Measurements from ENCODE around the gene NUP58.

NUP58 gene, protein sequence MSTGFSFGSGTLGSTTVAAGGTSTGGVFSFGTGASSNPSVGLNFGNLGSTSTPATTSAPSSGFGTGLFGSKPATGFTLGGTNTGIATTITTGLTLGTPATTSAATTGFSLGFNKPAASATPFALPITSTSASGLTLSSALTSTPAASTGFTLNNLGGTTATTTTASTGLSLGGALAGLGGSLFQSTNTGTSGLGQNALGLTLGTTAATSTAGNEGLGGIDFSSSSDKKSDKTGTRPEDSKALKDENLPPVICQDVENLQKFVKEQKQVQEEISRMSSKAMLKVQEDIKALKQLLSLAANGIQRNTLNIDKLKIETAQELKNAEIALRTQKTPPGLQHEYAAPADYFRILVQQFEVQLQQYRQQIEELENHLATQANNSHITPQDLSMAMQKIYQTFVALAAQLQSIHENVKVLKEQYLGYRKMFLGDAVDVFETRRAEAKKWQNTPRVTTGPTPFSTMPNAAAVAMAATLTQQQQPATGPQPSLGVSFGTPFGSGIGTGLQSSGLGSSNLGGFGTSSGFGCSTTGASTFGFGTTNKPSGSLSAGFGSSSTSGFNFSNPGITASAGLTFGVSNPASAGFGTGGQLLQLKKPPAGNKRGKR

DNA sequence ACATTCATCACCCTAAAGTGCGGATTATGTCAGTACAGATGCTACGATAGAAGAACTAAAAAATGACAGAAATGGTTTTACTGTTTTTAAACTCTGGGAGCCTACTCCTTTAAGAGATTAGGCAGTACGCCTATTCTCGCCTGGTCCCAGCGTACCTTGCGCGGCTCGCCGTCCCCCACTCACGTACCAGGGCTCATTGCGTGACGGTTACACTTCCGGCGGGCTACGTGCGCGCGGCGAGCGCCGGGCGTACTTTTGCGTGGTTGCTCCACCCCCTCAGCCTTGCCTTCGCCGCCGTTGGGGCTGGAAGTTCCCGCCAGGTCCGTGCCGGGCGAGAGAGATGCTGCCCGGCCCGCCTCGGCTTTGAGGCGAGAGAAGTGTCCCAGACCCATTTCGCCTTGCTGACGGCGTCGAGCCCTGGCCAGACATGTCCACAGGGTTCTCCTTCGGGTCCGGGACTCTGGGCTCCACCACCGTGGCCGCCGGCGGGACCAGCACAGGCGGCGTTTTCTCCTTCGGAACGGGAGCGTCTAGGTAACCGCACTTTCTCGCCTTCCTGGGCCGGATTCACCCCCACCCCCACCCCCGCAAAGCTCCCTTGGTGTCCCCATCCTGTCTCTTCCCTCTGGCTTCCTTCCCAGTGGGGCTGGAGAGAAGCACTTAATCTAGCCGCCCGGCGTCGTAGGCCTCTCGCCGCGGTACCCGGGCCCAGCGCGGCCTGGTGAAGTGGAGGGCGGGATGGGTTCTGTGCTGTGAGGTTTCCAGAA is at the start of gene NUP58:
NUP58 (plus strand) TSS at position 279 of the 767 bp plus-strand sequence; CDS start at position 428, 149 bp downstream.
- peak; percentile 95 for DNase-seq

DNA sequence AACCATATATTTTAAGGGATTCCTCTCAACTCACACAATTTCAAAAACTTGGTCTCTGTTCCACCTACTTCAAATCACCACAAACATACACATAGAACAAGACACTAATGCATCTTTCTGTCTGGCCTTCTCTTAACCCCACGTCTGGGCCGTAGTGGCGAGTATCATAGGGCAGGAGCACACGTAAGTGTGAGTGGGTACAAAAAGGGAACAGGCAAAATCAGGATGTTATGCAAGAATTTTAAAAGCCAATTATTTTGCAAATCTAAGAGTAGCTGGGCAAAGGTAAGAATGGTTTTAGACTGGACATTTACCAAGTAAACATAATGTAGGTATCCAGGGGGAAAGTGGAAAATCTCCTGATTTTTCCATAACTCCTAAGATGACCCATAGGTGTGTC is 49.2 kb upstream of the NUP58 start:
- no peak for DNase-seq

DNA sequence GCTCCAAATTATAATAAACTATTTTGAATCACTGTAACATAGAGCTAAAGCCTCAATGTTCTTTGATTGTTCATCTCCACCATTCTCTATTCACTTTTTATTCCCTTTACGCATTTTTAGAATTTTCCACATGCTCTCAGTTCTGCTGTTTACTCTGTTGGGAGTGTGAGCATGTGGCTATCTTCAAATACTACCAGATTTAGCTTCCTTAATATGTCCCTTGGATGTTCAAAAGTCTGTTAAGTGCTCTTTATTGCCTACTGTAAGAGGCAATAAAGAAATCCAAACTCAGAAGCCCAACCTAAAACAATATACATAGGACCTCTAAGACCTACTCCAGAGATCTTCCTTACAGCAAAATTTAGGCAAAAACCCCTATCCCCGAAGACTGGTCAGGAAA is 48.7 kb upstream of the NUP58 start:
- DNase-seq = no peak

DNA sequence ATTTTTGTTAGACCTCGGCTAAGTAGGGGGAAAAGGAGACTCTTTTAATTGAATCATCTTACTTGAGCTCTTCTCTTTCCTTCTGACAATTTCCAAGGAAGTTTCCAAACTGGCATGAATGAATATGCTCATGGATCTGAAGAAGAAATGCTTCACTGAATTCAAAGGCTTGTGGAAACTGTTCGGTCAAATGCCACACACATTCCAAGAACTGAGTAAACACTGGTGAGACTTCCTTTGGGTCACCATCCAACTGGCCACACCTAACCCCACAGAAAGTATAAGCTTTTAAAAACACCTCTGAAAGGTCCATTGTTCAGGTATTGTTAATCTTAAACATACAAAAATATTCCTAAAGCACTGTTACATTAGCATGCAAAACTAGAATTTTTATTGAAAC is 47.7 kb upstream of the NUP58 start:
- DNase-seq = no peak

DNA sequence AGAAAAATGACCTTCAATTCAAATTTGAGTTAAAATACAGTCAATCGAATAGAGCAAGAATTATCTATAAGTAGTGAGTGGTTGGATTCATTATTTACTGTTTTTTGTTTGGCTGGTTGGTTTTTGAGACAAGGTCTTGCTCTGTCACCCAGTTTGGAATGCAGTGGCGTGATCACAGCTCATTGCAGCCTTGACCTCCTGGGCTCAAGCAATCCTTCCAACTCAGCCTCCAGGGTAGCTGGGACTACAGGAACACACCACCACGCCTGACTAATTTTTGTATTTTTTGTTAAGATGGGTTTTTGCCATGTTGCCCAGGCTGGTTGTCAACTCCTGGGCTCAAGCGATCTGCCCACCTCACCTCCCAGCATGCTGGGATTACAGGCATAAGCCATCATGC is 39.2 kb upstream of the NUP58 start:
- DNase-seq = no peak

DNA sequence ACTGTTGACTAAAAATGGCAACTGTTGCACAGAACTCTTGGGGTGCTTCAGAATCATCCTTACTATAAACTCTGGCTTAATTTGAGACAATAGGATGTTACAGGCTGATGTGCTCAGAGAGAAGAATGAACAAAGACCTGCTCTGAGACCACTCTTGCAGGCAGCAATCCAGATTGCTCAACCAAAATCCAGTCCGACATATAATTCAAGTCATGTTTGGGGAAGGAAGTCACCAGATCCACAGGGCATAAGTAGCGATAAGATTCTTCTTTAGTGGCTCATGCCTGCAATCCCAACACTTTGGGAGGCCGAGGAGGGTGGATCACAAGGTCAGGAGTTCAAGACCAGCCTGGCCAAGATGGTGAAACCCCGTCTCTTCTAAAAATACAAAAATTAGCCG is 34.7 kb upstream of the NUP58 start:
- no peak for DNase-seq

DNA sequence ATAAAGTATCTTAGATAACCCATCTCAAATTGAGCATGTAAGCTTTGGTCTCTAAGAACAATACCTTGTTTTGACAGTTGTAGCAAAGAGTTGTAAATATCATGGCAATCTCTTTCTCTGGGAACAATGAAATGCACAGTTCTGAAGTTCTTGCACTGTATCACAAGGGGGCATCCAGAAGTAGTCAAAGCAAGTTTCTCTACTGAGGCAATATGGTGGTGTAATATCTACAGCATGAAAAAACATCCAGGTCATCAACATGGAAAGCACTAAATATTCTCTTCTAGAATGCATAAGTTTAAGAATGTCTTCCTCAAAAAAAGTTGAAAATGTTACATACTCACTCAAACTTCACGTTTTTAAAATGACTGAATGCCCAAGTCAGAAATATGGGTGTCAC is 33.7 kb upstream of the NUP58 start:
- peak; percentile 17 for DNase-seq

DNA sequence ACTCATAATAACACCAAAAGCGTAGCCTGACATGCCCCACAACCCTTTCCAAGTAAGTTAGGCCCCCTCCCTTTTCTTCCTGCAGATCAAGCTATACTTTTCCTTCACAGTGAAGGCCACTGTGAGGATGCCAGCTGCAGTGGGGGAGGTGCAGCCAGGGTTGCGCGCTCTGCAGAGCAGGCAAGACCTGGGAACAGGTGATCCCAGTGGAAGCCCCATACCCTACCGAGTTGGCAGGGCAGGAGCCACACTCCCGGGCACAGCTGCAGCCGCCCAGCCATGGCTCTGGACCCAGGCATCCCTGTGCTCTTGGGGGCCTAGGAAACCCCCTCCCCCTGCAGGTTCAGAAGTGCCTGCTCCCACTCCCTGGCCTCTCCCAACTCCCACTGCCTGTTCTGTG is 32.9 kb upstream of the NUP58 start:
- DNase-seq = no peak

DNA sequence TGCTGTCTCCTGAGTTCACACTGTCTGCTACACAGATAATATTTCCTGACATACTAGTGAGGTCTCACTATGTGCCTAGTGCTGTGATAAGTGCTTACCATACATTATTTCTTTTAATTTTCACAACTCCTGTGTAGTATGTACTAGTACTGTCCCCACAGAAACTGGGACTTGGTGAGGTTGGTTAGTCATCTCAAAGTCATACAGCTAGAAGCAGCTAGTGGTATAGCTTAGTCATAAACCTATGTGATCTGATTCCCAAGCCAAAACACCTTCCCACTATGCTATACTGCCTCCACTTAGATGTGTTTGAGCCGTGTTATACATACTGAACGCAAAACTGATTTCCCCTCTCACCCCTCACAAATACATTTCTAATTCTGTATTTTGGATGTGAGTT is 24.7 kb upstream of the NUP58 start:
- peak; percentile 20 for DNase-seq

DNA sequence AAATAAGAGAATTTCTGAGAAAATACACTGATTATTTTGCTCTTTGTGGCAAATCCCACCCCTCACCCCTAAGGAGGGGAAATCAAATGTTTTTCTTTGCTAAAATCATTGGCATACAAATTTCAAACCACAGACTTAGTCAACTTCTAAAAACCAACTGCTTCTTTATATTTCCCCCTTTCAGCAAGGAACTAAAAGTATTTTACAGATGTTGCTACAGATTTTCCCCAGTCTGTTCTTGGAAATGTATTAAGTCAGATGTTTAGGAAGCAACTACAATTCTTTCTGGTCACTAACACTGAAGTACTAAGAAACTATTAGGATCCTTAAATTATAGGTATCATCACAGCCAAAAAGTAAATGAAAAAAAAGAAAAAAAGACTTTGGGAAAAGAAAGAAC is 21.0 kb upstream of the NUP58 start:
- no peak for DNase-seq

DNA sequence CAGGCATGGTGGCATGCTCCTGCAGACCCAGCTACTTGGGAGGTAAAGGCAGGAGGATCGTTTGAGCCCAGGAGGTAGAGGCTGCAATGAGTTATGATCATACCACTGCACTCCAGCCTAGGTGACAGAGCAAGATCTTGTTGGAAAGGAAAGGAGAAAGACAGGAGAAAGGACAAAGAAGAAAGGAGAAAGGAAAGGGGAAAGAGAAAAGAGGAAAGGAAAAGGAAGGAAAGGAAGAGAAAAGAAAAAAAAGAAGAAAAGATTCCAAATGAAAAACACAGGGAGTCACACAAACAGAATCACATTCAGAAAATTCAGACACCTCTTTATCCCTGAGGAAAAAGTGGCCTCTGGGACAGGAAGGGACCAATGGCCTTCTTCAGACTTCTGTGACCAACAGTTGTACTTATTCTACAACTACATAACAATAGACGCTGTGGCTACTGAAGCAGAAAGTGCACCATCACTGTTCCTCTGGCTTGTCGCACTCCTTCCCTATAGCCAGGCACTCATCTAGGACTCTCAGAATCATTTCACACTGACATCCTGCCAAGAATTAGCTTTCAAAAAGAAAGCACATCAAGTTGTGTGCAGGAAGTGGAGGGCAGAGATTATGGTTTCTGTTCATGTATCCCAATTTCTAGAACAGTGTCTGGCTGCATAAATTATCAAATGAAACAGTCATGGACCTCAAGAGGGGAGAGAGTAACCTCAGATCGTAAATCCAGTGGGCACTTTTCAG is 20.1 kb upstream of the NUP58 start:
- no peak for DNase-seq

DNA sequence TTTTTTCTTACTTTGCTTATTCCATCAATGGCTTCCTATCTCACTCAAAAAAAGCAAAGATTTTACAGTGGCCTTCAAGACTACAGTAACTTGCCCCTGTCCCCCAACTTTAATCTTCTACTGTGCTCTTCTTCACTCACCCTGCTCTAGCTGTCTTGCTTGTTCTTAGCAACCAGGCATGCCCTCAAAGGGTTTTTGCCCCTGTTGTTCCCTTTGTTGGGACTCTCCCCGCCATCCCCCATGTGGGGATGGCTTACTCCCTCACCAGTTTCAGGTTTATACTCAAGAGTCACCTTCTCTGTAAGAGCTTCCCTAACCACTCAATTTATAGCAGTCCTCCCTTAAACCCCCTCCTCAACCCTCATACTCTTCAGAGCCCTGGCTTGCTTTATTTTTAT is 19.5 kb upstream of the NUP58 start:
- DNase-seq = no peak

DNA sequence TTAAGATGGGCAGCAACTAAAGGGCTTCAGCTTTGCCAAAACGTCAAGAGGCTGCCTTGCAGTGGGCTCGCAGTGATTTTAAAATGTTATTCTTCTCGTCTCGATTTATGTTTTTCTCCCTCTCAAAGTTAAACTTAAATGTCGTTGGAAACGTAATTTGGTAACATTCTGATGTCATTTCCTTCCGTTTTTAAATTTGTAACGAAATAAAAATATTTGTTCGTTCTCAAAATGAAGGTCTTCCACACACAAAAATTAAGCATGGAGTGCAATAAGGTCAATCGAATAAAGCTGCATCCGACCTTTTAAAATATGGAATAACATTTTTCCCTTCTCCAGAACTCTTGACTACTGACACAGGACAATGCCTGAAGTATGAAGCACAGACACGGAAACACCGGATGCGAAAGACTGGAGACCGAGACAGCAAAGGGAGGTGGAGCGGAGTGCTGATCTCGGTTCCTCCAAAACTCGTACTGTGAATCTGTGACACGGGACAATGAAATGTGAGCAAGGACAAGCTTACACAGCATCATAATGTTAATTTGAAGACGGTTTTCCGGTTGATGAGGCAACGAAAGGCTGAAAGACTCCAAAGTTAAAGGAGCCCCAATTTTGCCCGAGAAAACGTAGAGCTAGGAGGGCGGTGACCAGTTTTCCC is 15.0 kb upstream of the NUP58 start:
- DNase-seq = peak; percentile 32

DNA sequence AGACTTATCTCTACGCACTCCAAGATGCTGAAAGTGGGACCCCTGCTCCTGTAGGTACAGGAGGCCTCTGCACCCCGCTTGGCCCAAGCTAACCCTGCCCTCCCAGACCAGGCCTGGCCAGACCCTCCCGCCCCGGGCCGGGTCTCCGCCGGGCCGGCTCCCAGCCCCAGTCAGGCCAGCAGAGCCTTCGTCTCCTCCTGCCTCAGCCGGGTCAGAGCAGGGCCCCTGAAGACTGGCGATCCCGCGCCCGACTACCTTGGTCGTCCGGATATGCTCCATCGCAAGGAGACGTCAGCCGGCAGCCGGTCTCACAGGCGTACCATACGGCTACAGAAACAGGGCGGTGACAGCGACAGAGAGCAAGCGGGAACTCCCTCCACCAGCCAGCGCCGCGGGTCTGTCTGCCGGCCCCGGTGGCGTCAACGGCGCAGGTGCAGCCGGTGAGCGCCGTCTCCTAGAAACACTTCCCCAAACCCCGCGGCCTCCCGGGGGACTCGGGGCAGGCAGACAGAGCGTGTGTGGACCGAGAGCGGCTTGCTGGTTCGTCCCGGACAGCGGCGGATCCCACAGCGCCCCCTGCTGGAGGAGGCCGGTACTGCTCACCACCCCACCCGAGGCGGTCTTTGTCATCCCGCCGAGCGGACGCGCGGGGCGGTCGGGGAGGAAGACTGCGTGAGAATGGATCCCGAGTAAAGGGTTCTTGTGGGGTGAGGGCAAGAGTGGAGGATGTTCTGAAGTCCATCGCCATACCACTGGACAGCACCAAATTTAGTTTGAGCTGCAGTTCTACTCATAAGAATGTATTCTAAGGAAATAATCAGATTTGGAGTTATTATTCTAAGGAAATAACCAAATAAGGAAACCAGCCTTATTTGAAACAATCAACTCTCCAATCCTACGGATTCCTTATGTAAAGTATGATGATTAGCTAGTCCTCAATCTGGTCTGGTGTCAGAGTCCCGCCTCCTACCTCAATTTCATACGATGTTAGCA is 14.2 kb upstream of the NUP58 start, which contains the start of gene MTMR6:
MTMR6 (minus strand) TSS at position 520 of the 993 bp plus-strand sequence; CDS start at position 279, 241 bp downstream.
- DNase-seq = peak; percentile 86

DNA sequence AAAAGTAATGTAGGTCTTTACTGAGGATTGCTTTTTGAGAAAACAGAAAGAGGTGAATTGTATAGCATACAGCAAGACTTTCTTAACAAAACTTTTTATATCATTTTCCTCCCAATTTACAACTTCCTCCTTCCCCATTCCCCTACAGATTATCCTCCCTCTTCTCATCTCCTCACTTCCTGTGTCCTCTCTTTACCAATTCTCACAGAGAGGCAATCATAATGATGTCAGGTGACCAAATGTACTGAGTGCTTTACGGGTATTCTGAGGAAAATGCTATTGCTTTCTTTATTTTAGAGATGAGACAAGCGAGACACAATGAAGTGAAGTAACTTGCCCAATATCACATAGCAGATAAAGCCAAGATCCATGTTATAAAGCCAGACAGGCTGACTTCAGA is 12.5 kb upstream of the NUP58 start:
- no peak for DNase-seq

DNA sequence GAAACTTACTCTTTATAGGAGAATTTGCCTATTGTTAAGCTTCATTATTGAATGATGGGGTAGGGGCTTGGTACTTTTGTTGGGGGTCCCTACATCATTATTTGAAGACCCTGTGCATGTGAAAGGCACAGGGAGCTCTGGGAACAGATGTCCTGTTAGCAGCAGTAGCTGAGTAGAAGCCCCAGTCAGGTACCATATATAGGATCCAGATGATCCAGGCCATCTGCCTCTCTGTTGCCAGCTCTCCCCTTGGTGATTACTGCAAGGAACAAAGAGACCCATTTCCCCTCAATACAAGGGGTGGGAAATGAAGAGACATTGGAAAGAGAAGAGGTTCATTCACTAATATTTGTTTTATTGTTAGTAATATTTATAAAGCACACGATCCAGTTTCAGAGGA is 9.7 kb upstream of the NUP58 start:
- no peak for DNase-seq

DNA sequence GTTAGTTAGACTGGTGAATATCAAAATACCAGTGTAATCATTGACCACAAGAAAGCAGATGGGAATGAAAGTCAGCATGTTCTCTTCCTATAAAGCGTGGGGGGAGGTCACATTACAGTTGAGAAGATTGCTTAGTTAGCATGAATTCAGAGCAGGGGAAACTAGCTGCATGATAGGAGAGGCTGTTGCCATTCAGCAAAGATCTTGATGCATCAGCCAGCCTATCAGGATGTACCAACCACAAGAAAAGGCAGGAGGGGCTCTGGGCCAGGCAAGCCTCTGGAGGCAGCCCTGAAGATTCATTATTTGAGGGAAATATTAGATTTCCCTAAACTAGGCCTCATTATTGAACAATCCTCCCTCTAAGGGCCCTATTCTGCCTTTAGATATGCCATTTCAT is 9.1 kb upstream of the NUP58 start:
- peak; percentile 9 for DNase-seq

DNA sequence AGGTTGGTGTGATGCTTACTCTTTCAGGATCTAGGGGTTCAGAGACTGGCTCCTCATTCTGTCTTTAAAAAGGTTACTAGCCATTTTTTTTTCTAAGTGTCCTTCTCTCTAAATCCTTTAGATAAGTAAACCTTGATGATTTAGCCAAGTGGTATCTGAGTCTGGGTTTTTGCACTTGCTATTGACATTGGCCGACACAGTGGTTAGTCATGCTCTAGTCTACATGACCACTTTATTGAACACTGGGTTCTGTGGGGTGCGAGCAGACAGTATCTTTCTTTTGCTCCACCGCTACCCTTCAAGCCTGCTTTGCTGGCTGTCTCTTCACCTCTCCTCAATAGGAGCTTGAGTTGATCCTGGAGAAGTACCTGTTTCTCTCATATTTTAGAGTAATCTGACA is 6.2 kb upstream of the NUP58 start:
- DNase-seq = no peak

DNA sequence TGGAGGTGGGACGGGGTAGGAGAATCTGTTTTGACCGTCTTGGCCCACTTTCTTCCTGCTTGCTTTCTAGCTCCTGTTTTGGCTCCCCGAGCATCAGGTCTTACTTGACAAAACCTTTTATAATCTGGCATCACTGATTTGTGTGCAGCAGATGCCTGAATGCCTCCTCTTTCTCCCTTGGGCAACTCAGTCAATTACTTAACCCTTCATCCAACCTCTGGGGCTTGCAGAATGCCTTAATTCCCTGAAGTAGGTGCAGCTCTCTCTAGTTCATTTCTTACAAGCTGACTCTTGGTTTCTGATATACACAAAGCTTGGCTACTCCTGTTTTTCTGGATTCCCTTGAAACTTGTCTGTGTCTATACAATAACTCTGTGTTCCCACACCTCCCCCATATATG is 5.7 kb upstream of the NUP58 start:
- DNase-seq = no peak

DNA sequence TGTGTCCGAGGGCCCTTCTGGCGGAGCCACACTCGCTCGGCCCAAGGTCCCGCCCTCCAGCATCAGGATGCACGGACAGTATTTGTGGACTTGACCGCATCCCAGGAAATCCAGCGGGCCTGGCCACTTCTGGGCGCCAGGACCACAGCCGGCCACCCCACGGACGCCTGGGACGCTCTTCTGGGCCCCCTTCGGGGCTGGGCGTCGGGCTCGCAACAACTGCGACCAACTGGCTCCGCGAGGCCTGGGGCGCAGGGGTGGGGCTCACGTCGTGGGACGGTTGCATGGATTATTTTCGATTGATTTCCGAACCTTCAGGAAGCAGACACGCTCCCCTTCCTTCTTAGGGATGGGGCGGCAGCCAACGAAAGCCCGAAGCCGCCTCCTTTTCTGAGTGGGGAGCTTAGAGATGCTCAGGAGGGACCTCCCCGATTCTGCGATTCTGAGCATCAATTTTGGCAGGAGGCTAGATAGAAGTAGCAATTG is 521 bp upstream of the NUP58 start:
- DNase-seq = no peak

DNA sequence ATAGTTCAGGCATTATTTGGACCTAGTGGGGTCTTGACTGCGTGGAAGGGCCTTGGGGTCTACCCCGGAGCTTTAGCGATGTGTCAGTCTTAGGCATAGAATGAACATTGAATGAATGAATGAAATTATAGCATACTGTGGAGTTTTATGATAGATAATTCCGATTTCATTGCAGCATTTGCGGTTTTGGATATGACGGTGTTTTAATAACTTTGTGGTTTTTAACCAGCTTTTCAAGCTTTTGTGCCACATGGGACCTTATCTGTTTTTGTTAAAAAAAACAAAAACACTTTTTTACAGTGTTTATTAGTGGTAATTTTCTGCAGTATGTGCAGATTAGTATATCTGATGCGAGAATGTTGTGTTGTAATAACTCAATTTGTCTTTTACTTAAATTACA is 696 bp downstream of the NUP58 start:
- no peak for DNase-seq

Measured in fibroblast of upper back skin (primary cell).